ENCODE measurements around the gene EDAR.

Gene EDAR

GRCh38 chr2:108940156-108940555, 48.9 kb downstream of the EDAR start:
- no peak for DNase-seq (ENCODE audit: low read depth)

GRCh38 chr2:108938077-108938710, 50.8 kb downstream of the EDAR start:
- DNase-seq (ENCODE audit: low read depth), result no peak

- no peak for DNase-seq (ENCODE audit: low read depth)
Observed at GRCh38 chr2:108937367-108938017, 51.5 kb downstream of the EDAR start.

- no peak for DNase-seq (ENCODE audit: low read depth)
Observed at GRCh38 chr2:108936866-108937265, 52.2 kb downstream of the EDAR start.

- no peak for DNase-seq (ENCODE audit: low read depth)
Observed at GRCh38 chr2:108936076-108936864, 52.8 kb downstream of the EDAR start.

GRCh38 chr2:108935271-108935741, 53.7 kb downstream of the EDAR start:
- no peak for DNase-seq (ENCODE audit: low read depth)

- DNase-seq (ENCODE audit: low read depth), result no peak
Observed at GRCh38 chr2:108934583-108935245, 54.3 kb downstream of the EDAR start.

- no peak for DNase-seq (ENCODE audit: low read depth)
Observed at GRCh38 chr2:108934151-108934550, 54.9 kb downstream of the EDAR start.

- no peak for DNase-seq (ENCODE audit: low read depth)
Observed at GRCh38 chr2:108933691-108934117, 55.3 kb downstream of the EDAR start.

GRCh38 chr2:108932736-108933332, 56.2 kb downstream of the EDAR start:
- DNase-seq (ENCODE audit: low read depth), result no peak

GRCh38 chr2:108931372-108931771, 57.6 kb downstream of the EDAR start:
- DNase-seq (ENCODE audit: low read depth), result no peak

GRCh38 chr2:108929807-108930425, 59.1 kb downstream of the EDAR start:
- DNase-seq (ENCODE audit: low read depth), result no peak

- DNase-seq (ENCODE audit: low read depth), result no peak
Observed at GRCh38 chr2:108928660-108929377, 60.2 kb downstream of the EDAR start.

GRCh38 chr2:108927936-108928659, 60.9 kb downstream of the EDAR start:
- no peak for DNase-seq (ENCODE audit: low read depth)

GRCh38 chr2:108927405-108927804, 61.6 kb downstream of the EDAR start:
- no peak for DNase-seq (ENCODE audit: low read depth)

GRCh38 chr2:108926561-108927380, 62.2 kb downstream of the EDAR start:
- DNase-seq (ENCODE audit: low read depth), result no peak

GRCh38 chr2:108925735-108926134, 63.3 kb downstream of the EDAR start:
- no peak for DNase-seq (ENCODE audit: low read depth)

GRCh38 chr2:108925286-108925685, 63.7 kb downstream of the EDAR start:
- no peak for DNase-seq (ENCODE audit: low read depth)

GRCh38 chr2:108924580-108925251, 64.3 kb downstream of the EDAR start:
- no peak for DNase-seq (ENCODE audit: low read depth)

Measured in activated T-cell treated with anti-CD3 and anti-CD28 coated beads for 1 hour (primary cell).